IMR-90 (cell line): ENCODE results near the gene IL6. TPM values are rescaled to one million over a fixed set of nuclear protein-coding genes. Genes with fewer than 3 reads are reported as not detected.
A peak's percentile ranks its signal among the peaks of the same experiment; 100 is the strongest.

Experiments used
- ATAC-seq: fragments of 200-7000 bp; cut with Tn5 transposase; 2 replicates; pipeline ENCODE4 v1.9.1; 2020; ENCODE audit warnings: low read depth, mild to moderate bottlenecking, moderate library complexity
- BruUV-seq: library from RNA; stranded (reverse); fragments of 400-500 nt; replicated peaks from 2 replicates; lab custom pipeline; 2021; lab: Mats Ljungman, UMichigan
- CTCF ChIA-PET: fragments of 300-600 bp; formaldehyde crosslinking; extraction: SDS; loops from one replicate; lab custom pipeline; 2021; ENCODE audit warnings: antibody characterized with exemption; lab: Yijun Ruan, JAX
- POLR2A ChIA-PET: fragments of 300-600 bp; sonication (Branson Sonifier 250); formaldehyde crosslinking; loops from one replicate; lab custom pipeline; 2022; ENCODE audit warnings: antibody characterized with exemption; ENCODE audit not compliant: unreplicated experiment; lab: Charles Lee
- DNase-seq: peaks from one replicate; pipeline ENCODE4 v3.0.0; 2013
- H2AFZ ChIP-seq: replicated peaks from 2 replicates; pipeline ENCODE3; 2013; ENCODE audit warnings: low read length, mild to moderate bottlenecking; ENCODE audit not compliant: poor library complexity
- H2AK5ac ChIP-seq: 2 replicates; pipeline ENCODE4 v1.6.1; 2013; ENCODE audit warnings: low read depth, low read length, inconsistent platforms
- H2AK9ac ChIP-seq: replicated peaks from 2 replicates; pipeline ENCODE3; 2013; ENCODE audit warnings: mild to moderate bottlenecking, low read depth, low read length, moderate library complexity; ENCODE audit not compliant: poor library complexity
- H2BK120ac ChIP-seq: 2 replicates; pipeline ENCODE4 v1.6.1; 2013; ENCODE audit warnings: low read depth, low read length, inconsistent platforms
- H2BK15ac ChIP-seq: 3 replicates; pipeline ENCODE4 v1.6.1; 2013; ENCODE audit warnings: low read depth, low read length, inconsistent platforms
- H2BK20ac ChIP-seq: 2 replicates; pipeline ENCODE4 v1.6.1; 2013; ENCODE audit warnings: low read depth, mild to moderate bottlenecking, inconsistent platforms, low read length, moderate library complexity
- H2BK5ac ChIP-seq: 2 replicates; pipeline ENCODE4 v1.6.1; 2013; ENCODE audit warnings: mild to moderate bottlenecking, low read depth, low read length, inconsistent platforms; ENCODE audit not compliant: poor library complexity, severe bottlenecking
- H3K14ac ChIP-seq: replicated peaks from 2 replicates; pipeline ENCODE4 v1.6.1; 2013; ENCODE audit warnings: low read depth, low read length, inconsistent platforms
- H3K18ac ChIP-seq: 2 replicates; pipeline ENCODE4 v1.6.1; 2013; ENCODE audit warnings: low read depth, low read length, control low read depth
- H3K23ac ChIP-seq: 2 replicates; pipeline ENCODE4 v1.6.1; 2013; ENCODE audit warnings: low read depth, low read length, inconsistent platforms
- H3K27ac ChIP-seq: 2 replicates; pipeline ENCODE4 v1.5.1; 2013; ENCODE audit warnings: mild to moderate bottlenecking, control low read depth, low read length; ENCODE audit not compliant: insufficient read depth
- H3K27me3 ChIP-seq: 2 replicates; pipeline ENCODE4 v1.6.1; 2013; ENCODE audit warnings: low read length; ENCODE audit not compliant: control insufficient read depth, insufficient read depth
- H3K36me3 ChIP-seq: 2 replicates; pipeline ENCODE4 v1.6.1; 2013; ENCODE audit warnings: low read length, mixed read lengths; ENCODE audit not compliant: control insufficient read depth, insufficient read depth
- H3K4ac ChIP-seq: 2 replicates; pipeline ENCODE4 v1.6.1; 2013; ENCODE audit warnings: low read depth, low read length, inconsistent platforms
- H3K4me1 ChIP-seq: 2 replicates; pipeline ENCODE4 v1.6.1; 2013; ENCODE audit warnings: low read length, mixed read lengths; ENCODE audit not compliant: control insufficient read depth, insufficient read depth
- H3K4me2 ChIP-seq: 2 replicates; pipeline ENCODE4 v1.6.1; 2013; ENCODE audit warnings: low read depth, mild to moderate bottlenecking, control low read depth, low read length, moderate library complexity
- H3K4me3 ChIP-seq: 2 replicates; pipeline ENCODE4 v1.5.1; 2013; ENCODE audit warnings: low read depth, mild to moderate bottlenecking, control low read depth, low read length, moderate library complexity; ENCODE audit not compliant: insufficient read depth
- H3K56ac ChIP-seq: 2 replicates; pipeline ENCODE4 v1.6.1; 2013; ENCODE audit warnings: low read length, inconsistent platforms; ENCODE audit not compliant: insufficient read depth; ENCODE audit errors: extremely low read depth
- H3K79me1 ChIP-seq, 2 experiments: 2 replicates each; pipeline ENCODE4 v1.6.1; 2013; ENCODE audit warnings: low read length in 2 of 2, inconsistent platforms in 1 of 2, low read depth in 1 of 2
- H3K9ac ChIP-seq: 2 replicates; pipeline ENCODE4 v1.6.1; 2013; ENCODE audit warnings: low read depth, low read length, control low read depth
- H3K9me1 ChIP-seq: 2 replicates; pipeline ENCODE4 v1.6.1; 2013; ENCODE audit warnings: low read length, inconsistent platforms; ENCODE audit not compliant: insufficient read depth
- H3K9me3 ChIP-seq: 2 replicates; pipeline ENCODE4 v1.6.1; 2013; ENCODE audit warnings: low read length; ENCODE audit not compliant: control insufficient read depth, insufficient read depth
- H4K20me1 ChIP-seq: 2 replicates; pipeline ENCODE4 v1.6.1; 2013; ENCODE audit warnings: low read length, inconsistent platforms; ENCODE audit not compliant: insufficient read depth
- H4K5ac ChIP-seq: 2 replicates; pipeline ENCODE4 v1.6.1; 2013; ENCODE audit warnings: mild to moderate bottlenecking, low read depth, low read length, control low read depth
- H4K8ac ChIP-seq, 2 experiments: 2 replicates each; pipeline ENCODE4 v1.6.1; 2013; ENCODE audit warnings: low read depth in 2 of 2, low read length in 2 of 2, control low read depth in 1 of 2, inconsistent platforms in 1 of 2
- H4K91ac ChIP-seq: 2 replicates; pipeline ENCODE4 v1.6.1; 2013; ENCODE audit warnings: low read depth, low read length, inconsistent platforms; ENCODE audit not compliant: insufficient read depth
- CEBPB ChIP-seq: IDR thresholded peaks from 2 replicates; pipeline ENCODE4 v1.6.1; 2012; ENCODE audit warnings: low read depth, low read length, improper control_type of control experiment
- FOS ChIP-seq: fragments of 150-350 bp; IDR thresholded peaks from 2 replicates; pipeline ENCODE4 v1.6.1; 2016; ENCODE audit warnings: low read depth, low read length
- MXI1 ChIP-seq: IDR thresholded peaks from 2 replicates; pipeline ENCODE4 v1.6.1; 2012; ENCODE audit warnings: low read depth, mild to moderate bottlenecking, low read length, moderate library complexity, borderline replicate concordance
- RFX5 ChIP-seq: IDR thresholded peaks from 2 replicates; pipeline ENCODE4 v1.8.0; 2012; ENCODE audit warnings: low read depth, mild to moderate bottlenecking, low read length, moderate library complexity
- WGBS, 2 experiments: methylation state at CpG; one replicate each; pipeline versions ENCODE4 v1.1.5 to v1.1.7; 2013; ENCODE audit warnings: missing lambda C conversion rate in 2 of 2; ENCODE audit not compliant: insufficient read length in 1 of 2; ENCODE audit errors: extremely low coverage in 2 of 2; 5-methylcytosine and 5-hydroxymethylcytosine counted together
- dilution Hi-C: fragments of 300-500 bp; cut with HindIII; formaldehyde crosslinking; loops from one replicate; pipeline ENCODE4 v1.14.3; 2018; ENCODE audit warnings: low sequenced_read_pairs; ENCODE audit not compliant: unreplicated experiment
- in situ Hi-C: fragments of 300-500 bp; cut with MboI; formaldehyde crosslinking; loops from 3 replicates; pipeline ENCODE4 v1.14.3; 2019; ENCODE audit warnings: low sequenced_read_pairs, inconsistent platforms, mixed read lengths
- intact Hi-C: fragments of 100-400 bp; cut with micrococcal nuclease; formaldehyde crosslinking; loops from 2 replicates; pipeline ENCODE4 v1.10.0; 2022
- polyA plus RNA-seq, 3 experiments: library from polyadenylated mRNA; depleted of rRNA; stranded (reverse); fragments of >200 nt; gene quantifications; 2 replicates each; pipeline ENCODE4 v1.2.3, GENCODE V29; 2012; ENCODE audit warnings: low replicate concordance in 1 of 3
- total RNA-seq: library from RNA; depleted of rRNA; stranded (reverse); fragments of >200 nt; gene quantifications from 2 replicates; pipeline ENCODE4 v1.2.3, GENCODE V29; 2012

The IL6 gene
- total and polyA plus RNA-seq, 2 of the 4 experiments (the other 2 are of a cell fraction), result 15.2 to 50.8 TPM

DNA sequence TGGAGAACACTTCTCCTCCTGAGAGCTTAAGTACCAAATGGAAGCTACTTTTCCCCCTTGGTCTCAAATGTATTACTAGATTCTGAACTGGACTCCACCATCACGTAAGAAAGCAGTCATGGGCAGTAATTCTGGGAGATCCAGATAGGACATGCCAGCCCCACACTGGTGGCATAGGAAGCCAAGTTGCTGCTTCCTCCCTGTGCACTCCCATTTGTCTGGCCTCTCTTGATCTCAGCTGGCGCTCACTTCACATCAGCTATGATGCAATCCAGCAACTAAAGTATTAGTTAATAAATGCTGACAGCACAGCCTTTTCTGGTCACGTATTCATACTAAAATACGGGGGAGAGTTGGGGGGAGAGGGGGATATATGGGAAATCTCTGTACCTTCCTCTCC lies 3.4 kb upstream of the IL6 start:
- ChIA-PET CTCF (interaction anchor here (0.5 kb wide), 1 partner anchor 163 kb away, joined by 3 read pairs; no protein-coding TSS in a partner anchor), POLR2A (interaction anchor here (0.6 kb wide), 1 partner anchor 16 kb away, joined by 21 read pairs; no protein-coding TSS in a partner anchor)
- Histone ChIP-seq H3K18ac (peak overlapping the region; percentile 69), H3K4ac (peak overlapping the region; percentile 96), H2BK5ac (peak overlapping the region; percentile 70), H3K4me1 (peaks cover 20% of the 10 kb centered on the region), H3K9me3 (no peaks in the 10 kb centered on the region), H3K56ac (peak overlapping the region; percentile 7), H3K9me1 (peaks cover 16% of the 10 kb centered on the region), H2BK20ac (peak overlapping the region; percentile 87), H3K4me2 (peak overlapping the region; percentile 49; the same call in 1 of the 2 replicates), H3K23ac (peak overlapping the region; percentile 74), H2AK5ac (peak overlapping the region; percentile 85), H2BK15ac (peak overlapping the region; percentile 95), H2AFZ (peak overlapping the region; percentile 66), H3K14ac (peak overlapping the region; percentile 90), H3K27ac (peak overlapping the region; percentile 16; the same call in 1 of the 2 replicates), H3K36me3 (no peaks in the 10 kb centered on the region), H4K8ac (peak overlapping the region; percentile 77 to 78), H4K5ac (peak overlapping the region; percentile 80), H2AK9ac (peak overlapping the region; percentile 31), H3K4me3 (no peak overlapping the region), H3K27me3 (no peaks in the 10 kb centered on the region), H3K9ac (peak overlapping the region; percentile 7; the same call in 1 of the 2 replicates), H3K79me1 (peaks cover 7 to 31% of the 10 kb centered on the region in 2 experiments), H4K20me1 (no peaks in the 10 kb centered on the region), H4K91ac (peak overlapping the region; percentile 86), H2BK120ac (peak overlapping the region; percentile 93)
- no CpG with 5 or more reads among the region's 4 CpGs for WGBS, 2 experiments
- no TSS peak for BruUV-seq
- in situ Hi-C loops, result loop anchor here (5.0 kb wide), 1 partner anchor 161 kb away; no protein-coding TSS in a partner anchor
- dilution Hi-C loops, result no loop called here
- DNase-seq, result no peak
- intact Hi-C loops, result no loop called here
- ATAC-seq, result no peak
- no peak for TF ChIP-seq RFX5
- TF ChIP-seq MXI1, result no peak
- no peak for TF ChIP-seq FOS
- peak; percentile 90 for TF ChIP-seq CEBPB
